Activated T-cell treated with anti-CD3 and anti-CD28 coated beads, Interleukin-2, amount 50 U/mL, for 24 hours (primary cell): Measurements from ENCODE around the gene ADCY7.

Experiments
- DNase-seq: peaks from one replicate; pipeline ENCODE4 v3.0.0-alpha.2; 2020
- H3K27ac Mint-ChIP-seq: 2 replicates; pipeline ENCODE4 v1.8.0; 2020; ENCODE audit warnings: mild to moderate bottlenecking, mixed read lengths
- H3K27me3 Mint-ChIP-seq: 2 replicates; pipeline ENCODE4 v1.8.0; 2020; ENCODE audit warnings: mixed read lengths
- H3K36me3 Mint-ChIP-seq: 2 replicates; pipeline ENCODE4 v1.8.0; 2020; ENCODE audit warnings: low read depth, mixed read lengths
- H3K4me1 Mint-ChIP-seq: 2 replicates; pipeline ENCODE4 v1.8.0; 2020; ENCODE audit warnings: low read depth, mixed read lengths
- H3K4me3 Mint-ChIP-seq: 2 replicates; pipeline ENCODE4 v1.8.0; 2020; ENCODE audit warnings: mild to moderate bottlenecking, moderate library complexity, mixed read lengths
- H3K9me3 Mint-ChIP-seq: 2 replicates; pipeline ENCODE4 v1.8.0; 2020; ENCODE audit warnings: mixed read lengths

The ADCY7 gene

DNA sequence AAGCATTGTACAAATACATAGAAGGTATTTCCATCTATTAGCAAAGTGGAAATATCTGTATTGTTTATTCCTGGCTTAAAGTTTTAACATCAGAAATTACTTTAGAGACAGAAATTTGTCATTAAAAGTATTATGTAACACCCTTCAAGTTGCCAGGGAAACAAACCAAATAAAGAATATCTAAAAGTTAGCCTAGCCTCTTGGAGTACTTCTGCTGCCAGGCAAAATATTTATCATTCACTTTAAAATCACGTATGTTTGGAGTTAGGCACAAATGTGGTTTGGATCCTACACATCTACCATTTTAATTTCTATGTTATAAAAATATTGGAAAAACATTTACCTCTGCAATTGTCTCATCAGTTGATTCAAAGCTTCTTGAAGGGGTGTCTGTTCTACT lies 87.7 kb downstream of the ADCY7 start:
- H3K4me3 Mint-ChIP-seq, result no peak overlapping the region
- no peaks in the 10 kb centered on the region for H3K27me3 Mint-ChIP-seq
- peaks cover 92% of the 10 kb centered on the region for H3K36me3 Mint-ChIP-seq
- DNase-seq, result no peak
- H3K27ac Mint-ChIP-seq, result no peak overlapping the region
- H3K4me1 Mint-ChIP-seq, result peaks cover 35% of the 10 kb centered on the region
- peaks cover 2% of the 10 kb centered on the region for H3K9me3 Mint-ChIP-seq

DNA sequence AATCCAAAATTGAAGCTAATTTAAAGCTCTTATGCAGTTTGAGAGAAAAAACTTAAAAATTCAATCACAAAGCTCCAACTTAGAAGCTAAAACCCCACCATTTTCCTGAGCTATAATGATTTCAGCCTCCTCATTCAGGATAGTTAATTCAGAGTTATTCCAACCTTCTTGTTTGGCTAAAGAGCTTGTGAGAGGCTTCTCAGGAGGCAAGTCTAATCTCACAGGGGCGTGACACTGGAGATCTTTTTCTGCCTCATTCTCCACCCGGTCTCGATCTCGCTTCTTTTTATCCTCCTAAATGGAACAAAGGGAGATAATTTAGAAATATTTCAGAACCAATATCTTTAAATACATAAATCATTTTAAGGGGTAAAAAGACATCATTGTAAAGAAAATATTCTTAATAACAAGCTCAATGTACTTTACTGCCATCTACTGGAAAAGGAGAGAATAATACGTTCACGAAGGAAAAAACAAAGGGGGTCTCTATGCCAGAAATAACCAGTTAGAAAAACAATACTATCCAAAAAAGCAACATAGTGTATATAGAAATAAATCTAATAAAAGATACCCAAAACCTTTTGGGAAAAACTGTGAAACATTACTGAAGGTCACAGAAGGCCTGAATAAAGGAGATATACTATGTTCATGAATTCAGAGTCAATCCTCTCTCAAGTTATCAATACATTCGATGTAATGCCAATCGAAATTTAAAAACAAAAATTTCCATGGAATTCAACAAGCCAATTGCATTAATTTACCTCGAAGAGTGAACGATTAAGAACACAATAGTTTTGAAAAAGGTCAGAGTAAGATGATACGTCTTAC lies 88.5 kb downstream of the ADCY7 start:
- H3K9me3 Mint-ChIP-seq, result no peaks in the 10 kb centered on the region
- H3K4me1 Mint-ChIP-seq, result peaks cover 42% of the 10 kb centered on the region
- H3K36me3 Mint-ChIP-seq, result peaks cover 92% of the 10 kb centered on the region
- no peak overlapping the region for H3K4me3 Mint-ChIP-seq
- DNase-seq, result no peak
- no peak overlapping the region for H3K27ac Mint-ChIP-seq
- H3K27me3 Mint-ChIP-seq, result no peaks in the 10 kb centered on the region

DNA sequence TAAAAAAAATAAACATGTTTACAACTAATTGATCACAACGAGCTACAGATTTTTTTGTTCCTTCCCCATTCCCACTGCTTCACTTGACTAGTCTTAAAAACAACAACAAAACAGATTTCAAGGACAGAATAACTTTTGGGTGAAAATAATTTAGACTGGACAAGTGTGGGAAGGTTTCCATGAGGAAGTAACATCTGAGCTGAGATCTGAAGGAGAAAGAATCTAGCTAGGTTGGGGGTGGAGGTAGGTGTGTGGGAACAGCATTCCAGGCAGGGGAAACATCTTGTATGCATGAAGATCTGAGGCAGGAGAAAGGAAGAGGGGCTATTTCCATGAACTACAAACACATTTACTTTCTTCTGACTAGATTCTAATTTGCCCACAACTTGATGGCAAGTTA lies 93.3 kb downstream of the ADCY7 start:
- Mint-ChIP-seq H3K27ac (peak overlapping the region; percentile 81), H3K27me3 (no peaks in the 10 kb centered on the region), H3K4me3 (no peak overlapping the region), H3K36me3 (peaks cover 92% of the 10 kb centered on the region), H3K4me1 (peaks cover 62% of the 10 kb centered on the region), H3K9me3 (no peaks in the 10 kb centered on the region)
- no peak for DNase-seq

DNA sequence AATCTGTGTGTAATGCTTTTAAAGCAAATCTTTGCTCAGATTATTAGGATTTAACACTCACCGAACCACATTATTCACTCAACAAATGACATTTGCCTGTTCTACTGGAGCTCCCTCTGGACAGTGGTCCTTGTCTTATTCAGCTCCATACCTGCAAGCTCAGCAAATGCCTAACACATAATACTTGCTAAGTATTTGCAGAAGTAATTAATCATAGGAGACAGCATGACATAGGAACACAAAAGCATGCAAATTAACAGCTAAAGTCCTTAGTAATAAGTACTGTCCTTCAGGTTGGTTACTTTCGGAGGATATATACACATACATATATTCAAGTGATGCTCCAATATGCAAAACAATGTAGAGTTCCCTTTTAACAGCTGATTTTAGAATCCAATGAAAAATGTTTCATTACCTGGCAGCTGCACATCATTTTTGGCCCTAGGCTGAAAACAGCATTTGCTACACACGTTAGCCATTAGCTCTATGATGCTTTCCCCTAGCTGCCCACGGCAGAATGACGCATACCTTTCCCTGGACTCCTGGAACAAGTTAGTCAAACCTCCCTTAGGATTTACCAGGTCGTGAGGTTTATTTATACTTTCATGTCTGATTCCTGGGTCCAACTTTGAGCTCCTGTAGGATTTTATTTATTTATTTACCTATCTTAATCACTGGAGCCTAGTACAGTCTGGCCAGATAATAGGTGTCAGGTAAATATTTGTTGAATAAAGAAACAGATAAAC lies 93.9 kb downstream of the ADCY7 start:
- no peaks in the 10 kb centered on the region for H3K9me3 Mint-ChIP-seq
- peaks cover 63% of the 10 kb centered on the region for H3K4me1 Mint-ChIP-seq
- no peak overlapping the region for H3K4me3 Mint-ChIP-seq
- peaks cover 92% of the 10 kb centered on the region for H3K36me3 Mint-ChIP-seq
- no peak for DNase-seq
- H3K27me3 Mint-ChIP-seq, result no peaks in the 10 kb centered on the region
- peak overlapping the region; percentile 82 for H3K27ac Mint-ChIP-seq

DNA sequence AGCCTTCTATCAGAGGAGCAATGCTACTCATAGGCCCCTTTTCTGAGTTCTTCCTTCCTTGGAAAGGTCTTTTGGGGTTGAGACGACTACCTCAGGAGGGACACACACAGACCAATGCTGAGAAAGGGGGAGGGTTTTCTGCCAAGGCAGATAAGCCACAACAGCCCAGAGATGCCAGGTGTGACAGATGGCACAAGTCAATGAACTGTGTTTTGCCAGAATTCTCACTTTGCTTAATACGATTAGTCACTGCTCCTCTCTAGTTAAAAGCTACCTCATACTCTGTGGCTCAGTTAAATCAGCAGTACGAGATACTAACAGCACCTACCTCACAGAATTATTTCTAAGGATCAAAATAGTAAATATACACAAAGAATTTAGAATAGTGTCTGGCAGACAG lies 94.4 kb downstream of the ADCY7 start:
- Mint-ChIP-seq H3K4me1 (peaks cover 65% of the 10 kb centered on the region), H3K27ac (peak overlapping the region; percentile 82), H3K9me3 (no peaks in the 10 kb centered on the region), H3K36me3 (peaks cover 94% of the 10 kb centered on the region), H3K4me3 (no peak overlapping the region), H3K27me3 (no peaks in the 10 kb centered on the region)
- no peak for DNase-seq

DNA sequence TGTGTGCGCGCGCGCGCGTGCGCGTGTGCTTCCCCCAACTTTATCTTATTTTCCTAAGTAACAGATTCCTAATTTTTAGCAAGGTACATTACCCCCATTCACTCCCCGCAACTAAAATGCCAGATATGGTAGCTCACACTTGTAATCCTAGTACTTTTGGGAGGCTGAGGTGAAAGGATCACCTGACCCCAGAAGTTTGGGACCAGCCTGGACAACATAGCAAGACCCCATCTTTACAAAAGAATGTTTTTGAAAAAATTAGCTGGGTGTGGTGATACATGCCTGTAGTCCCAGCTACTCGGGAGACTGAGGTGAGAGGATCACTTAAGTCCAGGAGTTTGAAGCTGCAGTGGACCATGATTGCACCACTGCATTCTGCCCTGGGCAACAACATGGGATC lies 97.3 kb downstream of the ADCY7 start:
- Mint-ChIP-seq H3K36me3 (peaks cover 90% of the 10 kb centered on the region), H3K9me3 (no peaks in the 10 kb centered on the region), H3K27ac (peak overlapping the region; percentile 16), H3K27me3 (no peaks in the 10 kb centered on the region), H3K4me1 (peaks cover 79% of the 10 kb centered on the region), H3K4me3 (no peak overlapping the region)
- no peak for DNase-seq

DNA sequence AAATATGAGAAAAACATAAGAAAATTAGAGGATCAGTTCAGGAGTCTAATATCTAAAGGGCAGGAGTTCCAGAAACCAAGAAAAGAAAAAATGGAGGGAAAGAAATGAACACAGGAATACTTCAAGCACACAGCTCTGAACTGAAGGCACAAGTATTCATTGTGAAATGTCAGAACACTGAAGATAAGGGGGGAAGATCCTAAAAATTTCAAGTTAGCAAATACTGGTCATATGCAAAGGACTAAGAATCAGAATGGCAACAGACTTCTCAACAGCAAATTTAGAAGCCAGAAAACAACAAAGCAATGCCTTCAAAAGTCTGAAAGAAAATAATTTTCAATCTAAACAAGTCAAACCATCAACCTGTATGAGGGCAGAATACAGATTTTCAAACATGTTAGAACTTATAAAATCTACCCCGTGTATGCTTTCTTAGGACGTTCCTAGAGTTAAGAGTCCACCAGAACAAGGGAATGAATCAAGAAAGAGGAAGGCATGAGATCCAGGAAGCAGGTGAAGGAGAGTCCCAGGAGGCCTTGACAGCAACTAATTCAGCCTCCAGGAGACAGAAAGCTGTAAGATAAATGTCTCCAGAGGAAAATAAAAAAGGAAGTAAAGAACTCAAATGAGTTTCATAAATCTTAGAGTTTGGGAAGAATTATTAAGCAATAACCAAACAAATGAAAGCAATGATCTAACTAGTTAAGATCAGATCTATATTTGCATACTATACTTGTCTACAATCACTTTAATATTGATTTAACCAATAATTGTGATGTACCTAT lies 99.6 kb downstream of the ADCY7 start:
- no peak for DNase-seq
- H3K9me3 Mint-ChIP-seq, result no peaks in the 10 kb centered on the region
- no peaks in the 10 kb centered on the region for H3K27me3 Mint-ChIP-seq
- H3K4me3 Mint-ChIP-seq, result peak overlapping the region; percentile 21
- H3K27ac Mint-ChIP-seq, result peak overlapping the region; percentile 32
- H3K4me1 Mint-ChIP-seq, result peaks cover 67% of the 10 kb centered on the region
- H3K36me3 Mint-ChIP-seq, result peaks cover 67% of the 10 kb centered on the region
